Testis (tissue), 2 donors: Measurements from ENCODE around the gene A2M.

Experiments
- CTCF ChIP-seq, 3 experiments: fragments of 450-650 bp in 2 of 3; fragments of 200-600 bp in 1 of 3; sonication (generic) in 1 of 3; IDR thresholded peaks; one replicate each; pipeline ENCODE4 v1.5.1; 2016 to 2019; ENCODE audit warnings: antibody characterized with exemption in 3 of 3, mild to moderate bottlenecking in 2 of 3, moderate library complexity in 1 of 3
- POLR2A ChIP-seq: fragments of 450-650 bp; IDR thresholded peaks from one replicate; pipeline ENCODE4 v1.6.1; 2017; ENCODE audit warnings: antibody characterized with exemption, mild to moderate bottlenecking, moderate library complexity

GRCh38 chr12:9032202-9032964, 83.3 kb downstream of the A2M start:
- TF ChIP-seq POLR2A (no peak), CTCF (IDR thresholded peaks at IDR 0.05) (no peak)
